Measurements from ENCODE around the gene SDK1. TPM values are rescaled to one million over a fixed set of nuclear protein-coding genes. Genes with fewer than 3 reads are reported as not detected.

SDK1 gene
- total and polyA plus RNA-seq, 2 of the 8 experiments (the other 6 are each of a cell fraction or from before 2014, with no cell fraction given) = 3.3 to 7.2 TPM

DNA sequence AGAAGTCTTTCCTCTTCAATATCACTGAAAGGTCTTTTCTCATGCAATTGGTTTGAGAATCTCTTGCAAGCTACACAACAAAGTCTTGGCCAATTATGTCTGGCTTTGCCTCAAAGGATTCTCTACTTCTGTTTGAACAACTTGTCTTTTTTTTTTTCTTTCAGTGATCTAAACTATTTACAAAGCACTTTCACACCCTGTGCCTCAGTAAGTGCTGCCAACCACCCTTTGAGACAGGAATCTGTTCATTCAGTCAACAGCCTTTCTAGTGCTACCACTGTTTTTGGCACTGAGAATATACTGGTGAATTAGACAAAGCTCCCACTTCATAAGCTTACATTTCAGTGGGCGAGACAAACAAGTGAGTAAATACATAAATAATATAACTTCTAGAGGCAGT is 26.9 kb upstream of the SDK1 start:
- H3K23ac ChIP-seq (ENCODE audit: insufficient read length) = no peak overlapping the region
- no peak overlapping the region for H2BK20ac ChIP-seq (ENCODE audit: low read length)
- no peak overlapping the region for H3K27ac ChIP-seq (ENCODE audit: low read depth, low read length)
- H3K4ac ChIP-seq (replicated peaks; ENCODE audit: insufficient read length, low read depth, low read length) = no peak overlapping the region
- no peak for DNase-seq (ENCODE audit: low read depth in 1 of 2, low spot score in 2 of 2)
- H3K4me3 ChIP-seq (ENCODE audit: extremely low read depth in 1 of 4, insufficient read depth in 2 of 4, low read depth in 3 of 4, low read length in 4 of 4) = no peak overlapping the region
- no peak overlapping the region for H2AK5ac ChIP-seq (ENCODE audit: low read depth, low read length)
- no peak overlapping the region for H3K14ac ChIP-seq (ENCODE audit: insufficient read length)
- CTCF ChIA-PET (ENCODE audit: partially characterized antibody) = interaction anchor here (0.9 to 1.6 kb wide), 2 partner anchors 15 to 19 kb away, joined by 3 read pairs; no protein-coding TSS in a partner anchor
- H2BK5ac ChIP-seq (ENCODE audit: low read depth, low read length) = no peak overlapping the region
- no peak overlapping the region for H2BK15ac ChIP-seq (ENCODE audit: low read length)
- H3K9me3 ChIP-seq (ENCODE audit: insufficient read depth in 2 of 2, low read depth in 1 of 2, low read length in 1 of 2) = no peaks in the 10 kb centered on the region
- H4K91ac ChIP-seq (replicated peaks; ENCODE audit: insufficient read length, low read length) = no peak overlapping the region
- no peak for FAIRE-seq
- H3K18ac ChIP-seq (ENCODE audit: extremely low read depth, low read length) = no peak overlapping the region
- POLR2A ChIA-PET (ENCODE audit: partially characterized antibody) = no interaction called here
- no peaks in the 10 kb centered on the region for H3K4me1 ChIP-seq (replicated peaks in 1 of 4; ENCODE audit: control insufficient read depth in 3 of 4, insufficient read depth in 4 of 4, low read length in 3 of 4)
- H3K36me3 ChIP-seq (ENCODE audit: control insufficient read depth in 2 of 4, insufficient read depth in 4 of 4, low read length in 3 of 4) = no peaks in the 10 kb centered on the region
- H3K23me2 ChIP-seq (ENCODE audit: low read depth, low read length) = peaks cover 10% of the 10 kb centered on the region; the same call in 1 of the 2 replicates
- H3K9ac ChIP-seq (replicated peaks in 1 of 4; ENCODE audit: extremely low read depth in 1 of 4, low read depth in 3 of 4, low read length in 3 of 4) = no peak overlapping the region
- peaks cover 0 to 3% of the 10 kb centered on the region in 2 experiments for H4K20me1 ChIP-seq (replicated peaks in 1 of 2; ENCODE audit: control insufficient read depth in 1 of 2, insufficient read depth in 2 of 2, low read length in 2 of 2)
- H3K56ac ChIP-seq (replicated peaks; ENCODE audit: insufficient read length, low read depth, low read length) = no peak overlapping the region
- H4K5ac ChIP-seq (ENCODE audit: insufficient read length, low read depth, low read length) = no peak overlapping the region
- H2BK12ac ChIP-seq (ENCODE audit: low read depth, low read length) = no peak overlapping the region
- no peak overlapping the region for H4K8ac ChIP-seq (ENCODE audit: extremely low read depth, insufficient read depth, low read length)
- H3K79me1 ChIP-seq (ENCODE audit: low read depth, low read length) = no peaks in the 10 kb centered on the region
- H3K27me3 ChIP-seq (replicated peaks in 1 of 4; ENCODE audit: control insufficient read depth in 3 of 4, extremely low read depth in 1 of 4, insufficient read depth in 3 of 4, low read length in 3 of 4) = no peaks in the 10 kb centered on the region
- H3K4me2 ChIP-seq (ENCODE audit: insufficient read depth in 1 of 2, low read depth in 2 of 2, low read length in 2 of 2) = no peak overlapping the region
- H2BK120ac ChIP-seq (replicated peaks; ENCODE audit: low read depth, low read length) = no peak overlapping the region
- H3K79me2 ChIP-seq (ENCODE audit: control insufficient read depth in 1 of 2, insufficient read depth in 2 of 2, low read length in 2 of 2) = no peaks in the 10 kb centered on the region
- 71% methylated on average over 1 of the region's 1 CpG; no CpG with 5 or more reads in 1 of the 2 experiments for whole genome bisulfite sequencing, 2 experiments (ENCODE audit: extremely low coverage in 1 of 2, insufficient coverage in 1 of 2, insufficient read length in 1 of 2, insufficient replicate concordance in 2 of 2, low coverage in 1 of 2, low lambda C conversion rate in 2 of 2, missing lambda C conversion rate in 1 of 2)
- H2AFZ ChIP-seq (ENCODE audit: low read length) = no peak overlapping the region
